Osteoblast (primary cell): Measurements from ENCODE around the gene EMX1. TPM values are rescaled to one million over a fixed set of nuclear protein-coding genes. Genes with fewer than 3 reads are reported as not detected.

Experiments used
- DNase-seq: peaks from one replicate; pipeline ENCODE4 v3.0.0; 2011; ENCODE audit warnings: low spot score, mixed read lengths; ENCODE audit not compliant: insufficient read length; ENCODE audit errors: missing footprints
- H2AFZ ChIP-seq: 2 replicates; pipeline ENCODE4 v1.6.0; 2011; ENCODE audit warnings: mild to moderate bottlenecking, low read length
- H3K27ac ChIP-seq: 2 replicates; pipeline ENCODE4 v1.5.1; 2011; ENCODE audit warnings: mild to moderate bottlenecking, low read depth, low read length, moderate library complexity
- H3K27me3 ChIP-seq: 2 replicates; pipeline ENCODE4 v1.6.0; 2012; ENCODE audit warnings: mild to moderate bottlenecking, control low read depth, inconsistent platforms, low read length, moderate library complexity; ENCODE audit not compliant: insufficient read depth
- H3K36me3 ChIP-seq: 2 replicates; pipeline ENCODE4 v1.5.1; 2011; ENCODE audit warnings: mild to moderate bottlenecking, low read length, control low read depth, moderate library complexity; ENCODE audit not compliant: insufficient read depth
- H3K4me1 ChIP-seq: 2 replicates; pipeline ENCODE4 v1.5.1; 2011; ENCODE audit warnings: mild to moderate bottlenecking, low read length, control low read depth, moderate library complexity; ENCODE audit not compliant: insufficient read depth
- H3K4me2 ChIP-seq: 2 replicates; pipeline ENCODE4 v1.6.0; 2011; ENCODE audit warnings: mild to moderate bottlenecking, low read length; ENCODE audit not compliant: insufficient read depth
- H3K4me3 ChIP-seq: fragments of 200-600 bp; sonication (generic); 3 replicates; pipeline ENCODE4 v1.5.1; 2012; ENCODE audit warnings: mild to moderate bottlenecking, low read length, inconsistent platforms; ENCODE audit not compliant: insufficient read depth
- H3K79me2 ChIP-seq: 2 replicates; pipeline ENCODE4 v1.6.0; 2012; ENCODE audit warnings: mild to moderate bottlenecking, low read length, control low read depth, inconsistent platforms; ENCODE audit not compliant: insufficient read depth
- H3K9me3 ChIP-seq: 2 replicates; pipeline ENCODE4 v1.5.1; 2011; ENCODE audit warnings: low read depth, low read length, control low read depth
- H4K20me1 ChIP-seq: 2 replicates; pipeline ENCODE4 v1.6.0; 2012; ENCODE audit warnings: mild to moderate bottlenecking, low read length, control low read depth; ENCODE audit not compliant: insufficient read depth
- total RNA-seq: library from RNA; depleted of rRNA; stranded (reverse); fragments of >200 nt; gene quantifications from 2 replicates; pipeline ENCODE4 v1.2.3, GENCODE V29; 2012
- TF ChIP-seq, protein P1 (sequence below): IDR thresholded peaks from 2 replicates; pipeline ENCODE4 v1.5.1; 2011; ENCODE audit warnings: mild to moderate bottlenecking, low read depth, low read length, moderate library complexity; ENCODE audit errors: extremely low read depth

EMX1 gene
- total RNA-seq, 1 donor: not detected

DNA sequence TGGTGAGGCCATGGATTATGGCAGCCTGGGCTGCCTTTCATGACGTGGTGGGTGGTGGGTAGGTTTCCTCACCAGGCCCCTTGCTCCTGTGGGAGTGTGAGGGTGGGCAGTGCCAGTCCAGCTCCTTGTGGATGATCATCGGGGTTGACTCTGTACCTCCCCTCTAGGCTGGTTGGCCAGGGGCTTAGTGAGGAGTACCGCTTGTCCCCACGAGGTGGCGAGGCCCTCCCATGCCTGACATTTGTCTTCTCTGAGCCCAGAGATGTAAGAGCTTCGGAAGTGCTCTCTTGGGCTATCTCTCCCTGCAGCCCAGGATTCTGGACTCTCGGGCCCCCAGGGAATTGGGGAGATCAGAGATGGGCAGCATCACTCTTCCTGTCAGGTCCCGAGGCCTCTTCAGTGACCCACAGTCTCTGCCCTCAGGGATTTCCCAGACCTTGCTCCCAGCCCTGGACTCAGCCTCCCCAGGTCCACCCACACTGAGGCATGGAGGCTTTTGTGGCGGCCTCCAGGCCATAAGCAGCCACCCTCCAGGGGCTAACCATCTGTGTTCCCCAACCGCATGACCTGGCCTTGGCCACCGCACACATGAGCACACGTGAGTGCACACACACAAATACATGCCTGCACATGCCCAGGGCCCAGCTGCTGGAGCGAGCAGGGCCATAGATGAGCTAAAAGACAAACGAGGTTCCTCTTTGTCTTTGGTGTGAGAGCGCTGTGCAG lies 23.6 kb upstream of the EMX1 start:
- TF ChIP-seq, protein P1, sequence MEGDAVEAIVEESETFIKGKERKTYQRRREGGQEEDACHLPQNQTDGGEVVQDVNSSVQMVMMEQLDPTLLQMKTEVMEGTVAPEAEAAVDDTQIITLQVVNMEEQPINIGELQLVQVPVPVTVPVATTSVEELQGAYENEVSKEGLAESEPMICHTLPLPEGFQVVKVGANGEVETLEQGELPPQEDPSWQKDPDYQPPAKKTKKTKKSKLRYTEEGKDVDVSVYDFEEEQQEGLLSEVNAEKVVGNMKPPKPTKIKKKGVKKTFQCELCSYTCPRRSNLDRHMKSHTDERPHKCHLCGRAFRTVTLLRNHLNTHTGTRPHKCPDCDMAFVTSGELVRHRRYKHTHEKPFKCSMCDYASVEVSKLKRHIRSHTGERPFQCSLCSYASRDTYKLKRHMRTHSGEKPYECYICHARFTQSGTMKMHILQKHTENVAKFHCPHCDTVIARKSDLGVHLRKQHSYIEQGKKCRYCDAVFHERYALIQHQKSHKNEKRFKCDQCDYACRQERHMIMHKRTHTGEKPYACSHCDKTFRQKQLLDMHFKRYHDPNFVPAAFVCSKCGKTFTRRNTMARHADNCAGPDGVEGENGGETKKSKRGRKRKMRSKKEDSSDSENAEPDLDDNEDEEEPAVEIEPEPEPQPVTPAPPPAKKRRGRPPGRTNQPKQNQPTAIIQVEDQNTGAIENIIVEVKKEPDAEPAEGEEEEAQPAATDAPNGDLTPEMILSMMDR: peak; percentile 86
- peaks cover 11% of the 10 kb centered on the region for H3K4me1 ChIP-seq
- H3K36me3 ChIP-seq: no peaks in the 10 kb centered on the region
- H3K4me2 ChIP-seq: no peak overlapping the region
- H3K27ac ChIP-seq: no peak overlapping the region
- H3K27me3 ChIP-seq: peaks cover 30% of the 10 kb centered on the region
- H3K4me3 ChIP-seq: no peak overlapping the region
- no peak overlapping the region for H2AFZ ChIP-seq
- H3K79me2 ChIP-seq: no peaks in the 10 kb centered on the region
- H3K9me3 ChIP-seq: no peaks in the 10 kb centered on the region
- peak; percentile 96 for DNase-seq
- H4K20me1 ChIP-seq: peaks cover 10% of the 10 kb centered on the region

DNA sequence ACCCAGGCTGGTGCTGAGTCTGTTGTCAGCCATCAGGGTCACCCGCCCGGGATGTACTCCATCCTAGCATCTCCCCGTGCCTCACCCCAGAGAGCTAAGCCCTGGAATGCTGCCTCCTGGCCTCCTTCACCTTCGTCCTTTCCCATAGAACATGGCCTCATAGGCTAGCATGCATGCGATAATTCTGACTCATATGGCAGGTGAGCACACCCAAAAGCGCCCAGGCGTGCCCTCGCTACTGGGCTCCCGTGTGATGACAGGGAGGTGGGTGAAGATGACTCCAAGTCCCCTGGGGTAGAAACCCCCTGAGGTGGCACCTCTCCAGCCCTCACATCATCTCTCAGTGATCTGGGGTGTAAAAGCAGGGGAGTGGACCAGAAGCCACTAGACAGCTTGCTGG lies 22.8 kb upstream of the EMX1 start:
- Histone ChIP-seq H3K4me3 (no peak overlapping the region), H3K9me3 (no peaks in the 10 kb centered on the region), H3K27ac (no peak overlapping the region), H3K36me3 (no peaks in the 10 kb centered on the region), H4K20me1 (peaks cover 6% of the 10 kb centered on the region), H3K79me2 (no peaks in the 10 kb centered on the region), H3K4me1 (peaks cover 11% of the 10 kb centered on the region), H3K27me3 (peaks cover 36% of the 10 kb centered on the region), H3K4me2 (no peak overlapping the region), H2AFZ (no peak overlapping the region)
- TF ChIP-seq, protein P1: no peak
- no peak for DNase-seq

DNA sequence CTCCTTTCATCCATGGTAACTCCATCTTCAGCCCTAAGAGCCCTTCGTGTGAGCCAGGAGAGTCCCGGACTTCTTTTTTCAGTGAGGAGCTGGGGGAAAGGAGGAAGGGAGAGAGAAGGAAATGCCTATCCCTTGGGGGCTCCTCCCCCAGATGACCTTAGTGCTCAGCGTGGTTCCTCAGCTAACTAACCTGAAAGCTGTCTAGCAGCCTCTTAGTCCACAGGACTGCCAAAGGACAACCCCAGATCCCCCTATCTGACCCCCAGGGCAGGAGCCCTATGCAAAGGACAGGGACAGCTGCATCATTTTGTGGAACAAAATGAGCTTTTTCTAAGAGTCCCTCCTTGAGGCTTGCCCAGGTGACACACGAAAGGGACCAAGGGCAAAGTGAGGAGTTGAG lies 22.2 kb upstream of the EMX1 start:
- TF ChIP-seq, protein P1: no peak

DNA sequence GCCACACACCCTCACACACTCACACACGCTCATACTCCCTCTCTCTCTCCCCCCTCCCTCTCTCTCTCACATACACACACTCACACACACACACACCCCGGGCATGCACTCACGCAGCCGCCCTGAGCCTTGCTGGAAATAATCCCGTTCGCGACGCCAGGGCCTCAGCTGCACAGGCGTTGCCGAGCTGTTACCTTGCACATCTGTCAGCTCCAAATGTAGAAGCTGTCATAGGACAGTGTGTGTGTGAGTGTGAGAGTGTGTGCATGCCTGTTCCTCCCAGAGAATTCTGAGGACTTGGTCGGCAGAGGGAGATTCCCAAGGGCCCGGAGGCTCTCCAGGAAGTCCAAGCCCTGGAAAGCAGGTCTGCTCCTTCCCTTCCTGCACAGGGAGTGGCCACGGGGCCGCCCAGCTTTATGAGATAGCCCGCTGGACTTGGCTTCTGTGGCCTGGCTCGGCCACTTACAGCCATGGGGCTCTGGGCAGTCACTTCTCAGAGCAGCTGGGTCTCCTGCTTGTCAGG lies 21.5 kb upstream of the EMX1 start:
- H3K27ac ChIP-seq: no peak overlapping the region
- peaks cover 2% of the 10 kb centered on the region for H4K20me1 ChIP-seq
- peaks cover 50% of the 10 kb centered on the region for H3K27me3 ChIP-seq
- peak overlapping the region; percentile 80 for H3K4me2 ChIP-seq
- DNase-seq: no peak
- H3K4me3 ChIP-seq: peak overlapping the region; percentile 55
- no peaks in the 10 kb centered on the region for H3K79me2 ChIP-seq
- no peaks in the 10 kb centered on the region for H3K9me3 ChIP-seq
- H3K36me3 ChIP-seq: no peaks in the 10 kb centered on the region
- H3K4me1 ChIP-seq: peaks cover 11% of the 10 kb centered on the region
- H2AFZ ChIP-seq: peak overlapping the region; percentile 78
- TF ChIP-seq, protein P1: no peak

More for the DNA sequence above, 22.2 kb upstream of the EMX1 start:
- Histone ChIP-seq H3K27me3 (peaks cover 43% of the 10 kb centered on the region), H3K27ac (no peak overlapping the region), H3K9me3 (no peaks in the 10 kb centered on the region), H3K4me2 (peak overlapping the region; percentile 80), H4K20me1 (peaks cover 2% of the 10 kb centered on the region), H2AFZ (peak overlapping the region; percentile 78), H3K4me3 (no peak overlapping the region), H3K36me3 (no peaks in the 10 kb centered on the region), H3K4me1 (peaks cover 11% of the 10 kb centered on the region), H3K79me2 (no peaks in the 10 kb centered on the region)
- no peak for DNase-seq
